ENCODE results near the gene NCOR2. TPM values are rescaled to one million over a fixed set of nuclear protein-coding genes. Genes with fewer than 3 reads are reported as not detected.

NCOR2 gene
- total and polyA plus RNA-seq, 2 donors (not counting 1 experiment from before 2014, with no cell fraction given): 25.9 to 144 TPM

DNA sequence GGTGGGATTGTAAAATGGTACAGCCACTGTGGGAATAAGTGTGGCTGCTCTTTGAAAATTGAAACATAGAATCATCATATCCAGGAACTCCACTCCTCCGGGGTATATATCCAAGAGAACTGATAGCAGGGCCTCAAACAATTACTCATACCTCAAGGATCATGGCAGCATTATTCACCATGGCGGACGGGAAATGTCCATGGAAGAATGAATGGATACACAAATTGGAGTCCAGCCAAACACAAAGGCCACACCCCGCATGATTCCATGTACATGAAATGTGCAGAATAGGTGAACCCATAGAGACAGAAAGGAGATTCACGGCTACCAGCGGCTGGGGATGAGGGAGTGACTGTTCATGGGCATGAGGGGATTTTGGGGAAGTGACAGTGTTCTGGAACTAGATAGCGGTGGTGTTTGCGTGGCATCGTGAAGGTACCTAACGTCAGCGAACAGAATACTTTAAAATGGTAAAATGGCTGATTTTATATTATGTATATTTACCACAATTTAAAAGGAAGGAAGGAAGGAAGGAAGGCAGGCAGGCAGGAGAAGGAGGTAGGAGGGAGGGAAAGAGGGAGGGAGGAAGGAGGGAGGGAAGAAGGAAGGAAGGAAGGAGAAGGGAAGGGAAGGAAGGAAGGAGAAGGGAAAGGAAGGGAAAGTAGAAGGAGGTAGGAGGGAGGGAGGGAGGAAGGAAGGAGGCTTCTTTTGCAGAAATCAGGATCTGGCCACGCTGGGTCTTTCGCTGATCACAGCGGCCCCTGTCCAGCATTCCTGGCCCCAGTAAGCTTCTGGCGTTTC, 14.1 kb upstream of the NCOR2 start:
- H3K27ac ChIP-seq (ENCODE audit: low read length in 2 of 2): no peak overlapping the region
- DNase-seq (no peak), ATAC-seq (ENCODE audit: low read depth) (no peak)
- H3K36me3 ChIP-seq (replicated peaks in 1 of 2; ENCODE audit: control extremely low read depth in 1 of 2, control insufficient read depth in 1 of 2, extremely low read depth in 1 of 2, insufficient read depth in 2 of 2, low read length in 1 of 2): no peaks in the 10 kb centered on the region
- H4K20me1 ChIP-seq (ENCODE audit: control insufficient read depth, insufficient read depth, low read length, poor library complexity, severe bottlenecking): no peaks in the 10 kb centered on the region
- H3K79me2 ChIP-seq (ENCODE audit: control insufficient read depth, insufficient read depth, low read length): no peaks in the 10 kb centered on the region
- 86% methylated on average over 9 of the region's 15 CpGs for WGBS (ENCODE audit: insufficient coverage)
- H3K4me1 Mint-ChIP-seq: no peaks in the 10 kb centered on the region
- intact Hi-C loops (cut with micrococcal nuclease): no loop called here
- H3K4me3 ChIP-seq (ENCODE audit: control extremely low read depth in 1 of 5, extremely low read depth in 1 of 5, insufficient read depth in 1 of 5, low read depth in 2 of 5, low read length in 4 of 5): no peak overlapping the region
- H3K27me3 Mint-ChIP-seq: peaks cover 8% of the 10 kb centered on the region
- no peak overlapping the region for H3K4me2 ChIP-seq (replicated peaks; ENCODE audit: low read depth, low read length, poor library complexity, severe bottlenecking)
- H3K9me3 Mint-ChIP-seq (ENCODE audit: insufficient read depth): peaks cover 4% of the 10 kb centered on the region
- H2AFZ ChIP-seq (ENCODE audit: insufficient read depth, low read depth, low read length, poor library complexity, severe bottlenecking): no peak overlapping the region
- POLR2A ChIA-PET: no interaction called here
- no peak overlapping the region for H3K9ac ChIP-seq (ENCODE audit: low read length)
- TF ChIP-seq, protein P1, sequence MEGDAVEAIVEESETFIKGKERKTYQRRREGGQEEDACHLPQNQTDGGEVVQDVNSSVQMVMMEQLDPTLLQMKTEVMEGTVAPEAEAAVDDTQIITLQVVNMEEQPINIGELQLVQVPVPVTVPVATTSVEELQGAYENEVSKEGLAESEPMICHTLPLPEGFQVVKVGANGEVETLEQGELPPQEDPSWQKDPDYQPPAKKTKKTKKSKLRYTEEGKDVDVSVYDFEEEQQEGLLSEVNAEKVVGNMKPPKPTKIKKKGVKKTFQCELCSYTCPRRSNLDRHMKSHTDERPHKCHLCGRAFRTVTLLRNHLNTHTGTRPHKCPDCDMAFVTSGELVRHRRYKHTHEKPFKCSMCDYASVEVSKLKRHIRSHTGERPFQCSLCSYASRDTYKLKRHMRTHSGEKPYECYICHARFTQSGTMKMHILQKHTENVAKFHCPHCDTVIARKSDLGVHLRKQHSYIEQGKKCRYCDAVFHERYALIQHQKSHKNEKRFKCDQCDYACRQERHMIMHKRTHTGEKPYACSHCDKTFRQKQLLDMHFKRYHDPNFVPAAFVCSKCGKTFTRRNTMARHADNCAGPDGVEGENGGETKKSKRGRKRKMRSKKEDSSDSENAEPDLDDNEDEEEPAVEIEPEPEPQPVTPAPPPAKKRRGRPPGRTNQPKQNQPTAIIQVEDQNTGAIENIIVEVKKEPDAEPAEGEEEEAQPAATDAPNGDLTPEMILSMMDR (IDR thresholded peaks at IDR 0.05): no peak
- TF ChIP-seq EZH2 (IDR thresholded peaks at IDR 0.05; ENCODE audit: borderline replicate concordance, insufficient read depth, low read depth, low read length, poor library complexity, severe bottlenecking): no peak
- CTCF ChIA-PET: no interaction called here
- no peaks in the 10 kb centered on the region for H3K4me1 ChIP-seq (ENCODE audit: control insufficient read depth in 2 of 2, insufficient read depth in 2 of 2, low read length in 2 of 2)
- peaks cover 0 to 28% (median 8%) of the 10 kb centered on the region in 3 donors for H3K9me3 ChIP-seq (ENCODE audit: control extremely low read depth in 1 of 3, control insufficient read depth in 2 of 3, insufficient read depth in 1 of 3, low read length in 2 of 3)
- no peak overlapping the region for H3K4me3 Mint-ChIP-seq
- no peaks in the 10 kb centered on the region for H3K27me3 ChIP-seq (replicated peaks in 1 of 4; ENCODE audit: control extremely low read depth in 1 of 4, control insufficient read depth in 3 of 4, insufficient read depth in 4 of 4, low read length in 3 of 4)
- H3K27ac Mint-ChIP-seq: no peak overlapping the region

DNA sequence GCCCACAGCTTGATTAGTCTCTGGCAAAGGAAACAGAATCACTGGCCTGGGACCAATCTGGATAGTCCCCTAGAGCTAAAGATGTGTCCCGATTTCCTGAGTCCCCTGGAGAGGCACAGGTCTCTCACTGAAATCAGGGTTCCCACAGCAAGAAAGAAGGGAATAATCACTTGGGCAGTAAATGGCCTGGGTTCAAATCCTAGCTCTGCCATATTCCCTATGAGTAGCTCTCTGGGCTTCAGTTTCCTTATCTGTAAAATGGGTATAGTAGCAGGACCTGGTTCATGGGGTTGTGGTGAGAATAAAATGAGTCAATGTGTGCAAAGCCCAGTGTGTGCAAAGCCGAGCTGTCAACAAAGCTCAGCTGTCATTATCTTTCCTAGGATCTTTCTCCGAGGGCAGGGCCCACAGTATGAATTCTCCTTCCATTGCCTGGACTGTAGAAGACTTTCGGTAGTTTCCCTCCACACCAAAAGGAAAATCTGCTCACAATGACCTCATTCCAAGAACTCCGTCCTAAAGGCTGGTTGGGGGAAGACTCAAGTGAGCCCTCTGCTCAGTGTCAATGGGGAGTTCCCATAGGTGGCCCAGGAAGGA, 12.6 kb upstream of the NCOR2 start:
- H3K4me3 ChIP-seq (ENCODE audit: control extremely low read depth in 1 of 5, extremely low read depth in 1 of 5, insufficient read depth in 1 of 5, low read depth in 2 of 5, low read length in 4 of 5): no peak overlapping the region
- H3K9me3 ChIP-seq (ENCODE audit: control extremely low read depth in 1 of 3, control insufficient read depth in 2 of 3, insufficient read depth in 1 of 3, low read length in 2 of 3): peaks cover 0 to 26% (median 8%) of the 10 kb centered on the region in 3 donors
- H3K27ac Mint-ChIP-seq: no peak overlapping the region
- no peak overlapping the region for H3K9ac ChIP-seq (ENCODE audit: low read length)
- no peaks in the 10 kb centered on the region for H4K20me1 ChIP-seq (ENCODE audit: control insufficient read depth, insufficient read depth, low read length, poor library complexity, severe bottlenecking)
- no peak for TF ChIP-seq EZH2 (IDR thresholded peaks at IDR 0.05; ENCODE audit: borderline replicate concordance, insufficient read depth, low read depth, low read length, poor library complexity, severe bottlenecking)
- TF ChIP-seq, protein P1 (IDR thresholded peaks at IDR 0.05): no peak
- no peaks in the 10 kb centered on the region for H3K36me3 ChIP-seq (replicated peaks in 1 of 2; ENCODE audit: control extremely low read depth in 1 of 2, control insufficient read depth in 1 of 2, extremely low read depth in 1 of 2, insufficient read depth in 2 of 2, low read length in 1 of 2)
- intact Hi-C loops (cut with micrococcal nuclease): no loop called here
- no peaks in the 10 kb centered on the region for H3K79me2 ChIP-seq (ENCODE audit: control insufficient read depth, insufficient read depth, low read length)
- H3K4me2 ChIP-seq (replicated peaks; ENCODE audit: low read depth, low read length, poor library complexity, severe bottlenecking): no peak overlapping the region
- DNase-seq: no peak
- peaks cover 4% of the 10 kb centered on the region for H3K9me3 Mint-ChIP-seq (ENCODE audit: insufficient read depth)
- POLR2A ChIA-PET: no interaction called here
- H3K4me1 ChIP-seq (ENCODE audit: control insufficient read depth in 2 of 2, insufficient read depth in 2 of 2, low read length in 2 of 2): no peaks in the 10 kb centered on the region
- H3K4me1 Mint-ChIP-seq: no peaks in the 10 kb centered on the region
- 100% methylated on average over 2 of the region's 5 CpGs for WGBS (ENCODE audit: insufficient coverage)
- H2AFZ ChIP-seq (ENCODE audit: insufficient read depth, low read depth, low read length, poor library complexity, severe bottlenecking): no peak overlapping the region
- H3K27me3 ChIP-seq (replicated peaks in 1 of 4; ENCODE audit: control extremely low read depth in 1 of 4, control insufficient read depth in 3 of 4, insufficient read depth in 4 of 4, low read length in 3 of 4): no peaks in the 10 kb centered on the region
- H3K4me3 Mint-ChIP-seq: no peak overlapping the region
- CTCF ChIA-PET: no interaction called here
- H3K27me3 Mint-ChIP-seq: peaks cover 8% of the 10 kb centered on the region
- ATAC-seq (ENCODE audit: low read depth): no peak
- no peak overlapping the region for H3K27ac ChIP-seq (ENCODE audit: low read length in 2 of 2)

All from B cell (primary cell).